Measurements from ENCODE around the gene LRRC66.
A peak's percentile ranks its signal among the peaks of the same experiment; 100 is the strongest.

LRRC66 gene, protein sequence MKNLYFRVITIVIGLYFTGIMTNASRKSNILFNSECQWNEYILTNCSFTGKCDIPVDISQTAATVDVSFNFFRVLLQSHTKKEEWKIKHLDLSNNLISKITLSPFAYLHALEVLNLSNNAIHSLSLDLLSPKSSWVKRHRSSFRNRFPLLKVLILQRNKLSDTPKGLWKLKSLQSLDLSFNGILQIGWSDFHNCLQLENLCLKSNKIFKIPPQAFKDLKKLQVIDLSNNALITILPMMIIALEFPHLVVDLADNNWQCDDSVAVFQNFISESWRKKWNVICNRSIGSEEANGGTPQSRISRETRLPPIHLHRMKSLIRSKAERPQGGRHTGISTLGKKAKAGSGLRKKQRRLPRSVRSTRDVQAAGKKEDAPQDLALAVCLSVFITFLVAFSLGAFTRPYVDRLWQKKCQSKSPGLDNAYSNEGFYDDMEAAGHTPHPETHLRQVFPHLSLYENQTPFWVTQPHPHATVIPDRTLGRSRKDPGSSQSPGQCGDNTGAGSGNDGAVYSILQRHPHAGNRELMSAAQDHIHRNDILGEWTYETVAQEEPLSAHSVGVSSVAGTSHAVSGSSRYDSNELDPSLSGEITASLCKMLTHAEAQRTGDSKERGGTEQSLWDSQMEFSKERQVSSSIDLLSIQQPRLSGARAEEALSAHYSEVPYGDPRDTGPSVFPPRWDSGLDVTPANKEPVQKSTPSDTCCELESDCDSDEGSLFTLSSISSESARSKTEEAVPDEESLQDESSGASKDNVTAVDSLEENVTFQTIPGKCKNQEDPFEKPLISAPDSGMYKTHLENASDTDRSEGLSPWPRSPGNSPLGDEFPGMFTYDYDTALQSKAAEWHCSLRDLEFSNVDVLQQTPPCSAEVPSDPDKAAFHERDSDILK

DNA sequence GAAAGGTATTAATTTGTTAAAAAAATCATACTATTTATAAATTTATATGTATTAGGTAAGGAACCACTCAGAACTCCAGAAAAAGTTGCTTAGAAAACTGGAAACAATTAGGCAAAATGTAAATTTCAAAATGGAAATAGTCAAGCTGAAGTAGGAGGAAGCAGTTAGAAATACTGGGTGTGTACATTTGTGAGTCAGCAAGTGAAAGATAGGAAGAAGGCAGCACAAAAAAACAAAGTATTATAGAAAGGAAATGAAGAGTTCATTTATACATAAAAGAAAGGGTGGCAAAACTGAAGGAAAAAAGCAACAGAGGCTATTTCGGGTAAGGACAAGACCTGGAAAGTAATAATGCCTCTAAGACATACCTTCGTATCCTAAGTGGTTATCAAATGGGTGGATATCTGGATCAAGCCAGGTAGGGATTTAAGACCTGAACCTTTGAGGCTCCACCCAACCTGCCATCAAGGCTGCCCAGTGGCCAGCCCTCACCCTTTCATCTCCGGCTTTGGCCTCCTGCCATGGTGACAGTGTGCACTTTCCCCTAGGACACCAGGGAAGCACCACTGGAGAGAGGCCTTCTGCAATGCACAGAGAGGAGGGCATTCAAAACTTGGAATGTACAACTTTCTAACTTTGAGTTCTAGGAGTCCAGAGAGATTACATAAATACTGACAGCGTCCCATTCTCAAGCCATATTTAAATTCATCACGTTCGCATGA, at the start of gene LRRC66:
LRRC66 (minus strand) TSS at position 428 of the 722 bp plus-strand sequence. CDS start 2,750 bp downstream, outside the sequence.
- no peak for DNase-seq

DNA sequence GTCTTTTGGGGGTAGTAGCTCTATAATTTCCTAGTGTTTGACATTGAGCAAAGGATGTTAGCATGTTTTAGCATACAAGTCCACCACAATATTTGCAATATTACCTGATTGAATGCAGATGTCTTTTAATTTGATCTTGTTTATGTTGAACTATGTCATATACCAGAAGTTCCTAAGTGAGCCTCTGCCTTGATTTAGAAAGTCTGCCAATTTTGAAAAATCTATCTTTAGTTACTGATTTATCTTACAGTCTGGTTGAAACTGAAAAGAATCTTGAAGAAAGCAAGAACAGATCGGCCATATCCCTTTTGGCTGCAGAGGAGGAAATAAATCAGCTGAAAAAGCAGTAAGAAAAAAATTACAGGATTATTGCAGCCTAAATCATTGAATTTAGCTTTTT, 49.4 kb upstream of the LRRC66 start:
- no peak for DNase-seq

DNA sequence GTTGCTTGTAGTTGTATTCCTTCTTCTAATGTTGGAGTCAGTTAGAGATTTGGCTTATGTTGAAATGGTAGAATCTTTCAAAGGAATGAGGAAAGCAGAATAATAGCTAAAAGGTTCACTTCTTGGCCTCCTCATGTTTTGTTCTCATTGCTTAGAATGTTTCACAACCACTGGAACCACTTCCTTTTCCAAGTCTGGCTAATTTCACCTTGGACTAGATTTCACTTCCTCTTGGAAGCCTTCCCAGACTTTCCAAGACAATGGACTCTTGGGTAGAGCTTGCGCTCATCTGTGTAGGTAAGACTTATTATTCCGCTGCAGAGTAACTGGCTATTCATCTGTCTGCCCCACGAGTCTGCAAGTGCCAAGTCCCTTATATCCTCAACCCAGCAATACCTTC, 39.2 kb upstream of the LRRC66 start:
- DNase-seq = no peak

DNA sequence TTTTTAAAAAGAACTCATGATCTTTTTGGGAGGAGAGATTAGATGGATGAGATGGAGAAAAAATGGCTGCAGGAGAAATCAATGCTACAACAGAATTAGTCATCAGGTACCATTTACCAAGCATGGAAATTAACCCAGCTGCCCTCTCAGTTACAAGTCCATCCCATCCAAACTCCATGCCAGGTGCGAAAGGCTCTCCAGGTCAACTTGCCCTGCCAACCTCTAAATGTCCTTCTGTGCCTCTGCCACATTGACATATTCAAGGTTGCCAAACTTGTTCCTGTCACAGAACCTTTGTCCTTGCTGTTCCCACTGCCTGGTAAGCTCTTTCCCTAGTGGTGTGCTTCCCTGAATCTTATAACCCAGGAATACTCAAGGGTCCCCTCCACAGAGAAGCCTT, 38.1 kb upstream of the LRRC66 start:
- no peak for DNase-seq

- DNase-seq = no peak
Observed at GRCh38 chr4:52057196-52057595, 37.0 kb upstream of the LRRC66 start.

DNA sequence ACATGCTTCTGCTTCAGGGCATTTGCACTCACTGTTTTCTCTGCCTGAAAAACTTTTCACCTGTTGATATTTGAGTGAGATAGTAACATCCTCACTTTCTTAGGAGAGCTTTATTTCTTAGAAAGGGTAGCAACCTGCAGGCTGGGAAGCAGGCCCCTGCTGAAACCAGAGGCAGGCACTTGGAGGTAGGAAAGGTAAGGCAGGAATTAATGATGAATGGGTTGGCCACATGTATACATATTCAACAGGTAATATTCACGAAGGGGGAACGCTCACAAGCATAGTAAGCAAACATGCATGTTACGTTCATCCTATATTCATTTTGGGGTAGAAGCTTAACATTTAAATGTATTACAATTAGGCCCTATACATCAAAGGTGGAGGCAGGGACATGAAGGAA, 34.1 kb upstream of the LRRC66 start:
- DNase-seq = no peak

DNA sequence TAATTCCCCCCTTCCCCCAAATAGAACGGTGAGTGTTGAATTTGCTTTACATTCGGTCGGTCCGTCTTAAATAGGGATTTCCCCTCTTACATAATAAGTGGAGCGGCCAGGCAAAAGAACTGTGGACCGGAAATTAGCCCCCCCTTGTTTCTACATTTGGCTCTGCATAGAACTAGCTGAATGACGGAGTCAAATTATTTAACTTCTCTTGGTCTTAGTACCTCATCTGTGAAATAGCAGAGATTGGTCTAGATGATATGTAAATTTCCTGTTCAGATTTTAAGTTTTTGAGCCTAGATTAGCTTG, 32.3 kb upstream of the LRRC66 start:
- no peak for DNase-seq

DNA sequence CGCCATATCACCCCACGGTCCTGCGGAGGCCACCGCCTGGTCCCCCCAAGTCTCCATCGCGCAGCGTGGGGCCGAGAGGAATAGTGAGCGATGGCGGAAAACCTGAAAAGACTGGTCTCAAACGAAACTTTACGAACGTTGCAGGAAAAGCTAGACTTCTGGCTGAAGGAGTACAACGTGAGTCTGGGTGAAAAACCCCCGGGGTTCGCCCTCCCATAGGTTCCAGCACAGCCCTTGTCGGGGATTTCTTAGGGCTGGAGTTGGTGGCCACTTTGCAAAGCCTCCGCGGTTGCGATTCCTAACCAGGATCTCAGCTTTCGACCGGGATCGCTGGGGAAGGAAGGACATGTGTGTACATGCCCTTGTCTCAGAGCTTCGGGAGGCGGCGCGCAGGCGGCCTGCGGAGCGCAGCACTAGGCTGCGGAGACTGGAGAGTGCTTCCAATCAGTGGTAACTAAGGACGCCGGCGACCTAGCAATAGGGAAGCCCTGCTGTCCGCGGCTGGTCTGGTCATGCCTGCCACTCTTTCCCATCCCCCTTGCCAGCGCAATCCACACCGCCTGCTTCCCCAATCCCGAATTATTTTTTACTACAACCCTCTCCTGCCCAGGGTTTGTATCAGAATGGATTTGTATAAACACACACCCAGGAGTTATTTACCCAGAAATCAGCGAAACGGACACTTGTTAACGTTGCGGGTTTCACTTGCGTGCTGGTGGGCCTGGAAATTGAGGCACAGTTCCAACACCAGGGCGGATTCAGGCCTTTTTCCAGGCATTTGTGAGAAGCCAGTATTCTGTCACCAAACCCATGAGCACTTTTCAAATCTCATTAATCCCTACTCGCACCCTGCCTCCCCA, 31.7 kb upstream of the LRRC66 start:
- no peak for DNase-seq

GRCh38 chr4:52051213-52051614, 31.1 kb upstream of the LRRC66 start, which contains the start of gene SPATA18:
SPATA18 (plus strand) TSS chr4:52051304; CDS start chr4:52051705, 401 bp downstream.
- DNase-seq = no peak

- no peak for DNase-seq
Observed at GRCh38 chr4:52049266-52049665, 29.1 kb upstream of the LRRC66 start.

DNA sequence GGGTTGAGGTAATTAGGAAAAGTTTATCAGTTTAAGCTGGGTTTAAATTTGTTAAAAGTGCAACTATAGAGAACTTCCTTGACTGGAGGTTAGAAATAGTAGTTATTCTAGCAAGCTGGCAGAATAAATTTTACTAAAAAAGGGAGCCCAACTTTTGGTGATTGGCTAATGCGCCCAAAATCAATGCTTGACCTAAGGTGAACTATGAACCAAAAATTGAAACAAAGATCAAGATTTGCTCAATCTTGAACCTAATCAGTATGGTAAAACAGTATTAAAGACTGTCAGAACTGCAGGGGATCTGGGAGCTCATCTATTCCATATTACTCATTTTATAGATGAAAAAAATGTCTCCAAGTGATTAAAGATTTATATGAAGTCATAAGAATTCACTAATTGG, 24.9 kb upstream of the LRRC66 start:
- DNase-seq = no peak

DNA sequence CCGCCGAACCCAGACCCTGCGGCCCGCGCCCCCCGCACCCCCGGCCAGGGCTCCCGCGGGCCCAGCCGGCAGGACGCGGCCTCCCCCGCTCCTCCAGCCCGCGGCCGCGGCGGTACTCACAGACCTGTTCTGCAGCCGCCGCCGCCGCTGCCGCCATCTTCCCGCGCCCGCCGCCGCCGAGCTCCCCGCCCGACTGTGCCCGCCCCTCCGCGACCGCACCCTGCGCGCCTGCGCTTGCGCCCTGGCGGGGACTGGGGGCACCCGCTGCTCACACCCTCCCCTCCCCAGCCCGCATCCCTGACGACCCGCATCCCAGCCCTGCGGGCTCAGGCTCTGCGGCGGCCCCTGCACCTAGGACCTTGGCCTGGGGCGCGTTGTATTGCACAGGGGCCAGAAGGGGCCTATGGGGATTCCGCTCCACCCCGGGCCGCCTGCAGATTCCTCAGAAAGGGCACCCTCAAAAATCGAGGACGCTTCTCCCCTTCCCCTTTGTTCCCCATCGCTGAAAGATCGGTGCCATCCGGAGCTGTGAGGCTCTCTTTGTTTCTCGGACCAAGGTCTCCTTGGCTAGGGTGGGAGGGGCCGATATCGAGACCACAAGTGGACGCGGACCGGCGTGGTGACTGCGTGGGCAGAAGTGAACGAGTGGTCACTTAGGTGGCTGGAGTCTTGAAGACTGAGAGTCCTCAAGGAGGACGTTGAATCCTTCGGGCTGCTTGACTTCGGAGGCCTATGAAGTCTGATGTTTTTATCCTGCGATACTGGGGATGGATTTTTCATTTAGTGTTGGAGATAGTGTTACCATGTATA, 18.1 kb upstream of the LRRC66 start, which contains the start of gene SGCB:
SGCB (minus strand) TSS at position 197 of the 810 bp plus-strand sequence; CDS start at position 157, 40 bp downstream.
- DNase-seq = peak; percentile 68

DNA sequence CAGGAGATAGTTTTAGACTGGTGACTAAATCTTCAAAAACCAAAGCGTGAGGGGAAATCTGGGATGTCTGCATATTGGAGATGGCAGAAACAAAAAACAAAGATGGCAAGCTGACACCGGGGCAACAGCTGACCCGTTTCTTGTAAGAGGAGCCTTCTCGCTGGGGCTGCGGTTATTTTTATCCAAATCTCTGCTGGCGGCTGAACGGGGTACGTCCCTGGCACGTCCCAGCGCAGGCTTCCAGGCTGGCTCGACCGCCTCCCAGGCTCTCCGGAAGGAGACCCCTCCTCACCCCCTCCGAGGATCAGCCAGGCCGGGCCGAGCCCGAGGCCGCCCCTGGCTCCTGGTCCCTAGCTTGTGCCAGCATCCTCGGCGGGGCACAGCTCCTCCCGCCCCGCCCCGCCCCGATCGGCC, 17.5 kb upstream of the LRRC66 start:
- peak; percentile 12 for DNase-seq

DNA sequence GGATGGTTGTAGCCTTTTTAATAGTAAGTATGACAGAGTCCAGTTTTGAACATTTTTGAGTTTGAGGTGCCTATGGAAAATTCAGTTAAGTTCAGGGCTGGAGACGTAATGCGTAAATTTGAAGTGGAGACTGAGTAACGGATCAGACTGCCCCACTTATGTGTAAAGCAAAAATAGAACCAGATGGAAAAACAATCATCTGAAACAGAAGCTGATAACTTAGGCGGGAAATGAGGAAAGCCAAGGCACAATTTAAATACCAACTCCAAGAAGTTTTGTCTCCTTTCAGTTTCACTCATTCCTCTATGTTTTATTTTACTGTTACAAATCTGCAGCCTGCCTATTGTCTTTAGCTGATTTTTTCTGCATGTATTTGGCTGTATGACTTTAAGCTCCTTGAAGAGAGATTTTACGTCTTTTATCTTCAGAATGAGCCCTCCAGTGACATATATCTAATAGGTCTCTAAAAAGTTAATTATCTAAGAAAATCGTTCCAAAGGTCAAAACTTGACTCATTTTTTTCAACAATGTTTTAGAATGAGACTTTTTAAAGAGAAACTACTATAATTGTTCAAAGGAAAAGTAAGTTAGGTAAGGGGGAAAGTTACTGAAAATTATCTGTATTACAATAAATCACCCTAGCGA, 16.8 kb upstream of the LRRC66 start:
- no peak for DNase-seq

GRCh38 chr4:52035190-52035589, 15.0 kb upstream of the LRRC66 start:
- no peak for DNase-seq

DNA sequence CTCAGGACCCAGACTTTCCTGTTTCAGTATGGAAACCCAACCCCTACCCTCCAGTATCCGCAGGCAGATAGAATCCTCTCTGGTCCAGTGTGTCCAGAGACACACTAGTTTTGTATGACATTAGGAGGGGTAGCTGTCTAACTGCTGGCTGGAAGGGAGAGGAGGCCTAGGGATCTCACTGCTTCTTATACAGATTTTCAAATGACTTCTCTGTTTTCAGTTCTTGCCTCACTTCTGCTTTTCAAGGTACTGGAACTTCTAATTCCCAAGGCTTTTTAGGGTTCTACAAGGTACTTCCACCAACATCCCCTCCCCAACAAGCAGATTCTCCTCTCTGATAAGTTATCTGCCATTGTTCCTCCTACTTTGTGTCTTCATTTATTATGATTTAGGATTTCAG, 11.8 kb upstream of the LRRC66 start:
- DNase-seq = no peak

GRCh38 chr4:52028970-52029369, 8.8 kb upstream of the LRRC66 start:
- DNase-seq = no peak

- no peak for DNase-seq
Observed at GRCh38 chr4:52017814-52018213, 2.3 kb downstream of the LRRC66 start.

- DNase-seq = no peak
Observed at GRCh38 chr4:52016981-52017380, 3.2 kb downstream of the LRRC66 start.

DNA sequence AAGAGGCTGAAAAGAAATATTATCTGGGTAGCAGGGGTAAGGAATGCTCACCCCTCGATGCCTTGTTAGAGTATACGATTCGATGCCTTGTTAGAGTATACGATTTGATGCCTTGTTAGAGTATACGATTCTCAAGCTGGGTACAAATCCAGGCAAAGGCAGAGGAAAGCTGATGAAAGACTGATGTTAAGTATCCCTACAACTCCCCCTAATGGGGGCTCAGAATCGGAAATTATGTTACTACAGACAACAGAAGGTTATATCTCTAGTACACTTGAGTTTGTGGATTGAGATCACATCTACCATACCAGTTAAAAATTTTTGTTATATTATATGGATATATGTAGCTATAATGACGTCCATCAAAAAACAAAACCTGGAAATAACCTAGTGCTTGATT, 4.8 kb downstream of the LRRC66 start:
- DNase-seq = no peak

DNA sequence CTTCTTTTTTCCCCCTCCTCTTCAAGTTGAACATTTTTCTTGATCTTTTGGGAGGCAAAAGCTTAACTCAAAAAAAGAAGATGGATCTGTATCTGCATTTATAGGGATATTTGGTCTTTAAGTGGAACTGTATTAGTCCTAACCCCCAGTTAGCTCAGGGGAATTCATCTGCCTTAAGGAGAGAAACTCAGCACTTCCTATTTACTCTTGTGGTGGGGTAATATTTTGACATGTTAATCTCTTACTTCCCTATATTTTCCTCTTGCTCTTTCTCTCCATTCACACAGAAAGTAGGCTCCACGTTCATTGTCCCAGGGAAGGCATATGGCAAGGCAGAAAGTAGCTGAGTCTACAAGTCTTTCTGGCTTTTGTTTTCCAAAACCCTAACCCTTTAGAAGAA, 5.3 kb downstream of the LRRC66 start:
- DNase-seq = no peak
